ENCODE data around the gene FMNL2.

GRCh38 chr2:152544638-152545037 lies 209.7 kb downstream of the FMNL2 start:
- TF ChIP-seq EZH2 (IDR thresholded peaks at IDR 0.05; ENCODE audit: insufficient read depth, poor library complexity, severe bottlenecking), result no peak
- TF ChIP-seq EZH2phosphoT487 (IDR thresholded peaks at IDR 0.05; ENCODE audit: insufficient read depth, low read depth), result no peak
